HG02884 (cell line): ENCODE data around the gene IGF2.
"Not testable (repeated sequence)": the region's sequence is repeated elsewhere in the genome, so short reads cannot be mapped to it uniquely, and the experiment has no call there.

Experiments
- ATAC-seq: cut with Tn5 transposase; IDR thresholded peaks from one replicate; pipeline ENCODE4 v1.9.1; 2021; ENCODE audit warnings: mild to moderate bottlenecking, moderate library complexity; ENCODE audit not compliant: unreplicated experiment

Gene IGF2

GRCh38 chr11:2139123-2139521 is at the start of gene IGF2:
IGF2 (minus strand) TSS chr11:2139389; CDS start chr11:2135523, 3,866 bp downstream.
- ATAC-seq = no peak

DNA sequence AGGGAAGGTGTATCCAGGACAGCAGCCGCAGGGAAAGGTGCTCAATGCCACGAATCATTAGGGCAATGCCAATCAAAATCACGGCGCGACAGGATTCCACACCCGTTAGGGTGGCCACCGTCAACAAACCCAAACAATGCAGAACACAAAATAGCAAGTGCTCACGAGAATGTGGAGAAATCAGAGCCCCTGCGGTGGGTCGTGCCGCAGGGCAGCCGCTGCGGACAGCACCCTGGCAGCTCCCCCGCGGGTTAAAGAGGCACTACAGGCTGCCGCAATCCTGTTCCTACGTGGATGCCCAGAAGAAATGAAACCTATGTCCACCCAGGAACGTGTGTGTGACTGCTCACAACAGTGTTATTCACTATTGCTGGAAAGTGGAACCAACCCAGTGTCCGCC is 49.6 kb upstream of the IGF2 start:
- ATAC-seq = no peak

DNA sequence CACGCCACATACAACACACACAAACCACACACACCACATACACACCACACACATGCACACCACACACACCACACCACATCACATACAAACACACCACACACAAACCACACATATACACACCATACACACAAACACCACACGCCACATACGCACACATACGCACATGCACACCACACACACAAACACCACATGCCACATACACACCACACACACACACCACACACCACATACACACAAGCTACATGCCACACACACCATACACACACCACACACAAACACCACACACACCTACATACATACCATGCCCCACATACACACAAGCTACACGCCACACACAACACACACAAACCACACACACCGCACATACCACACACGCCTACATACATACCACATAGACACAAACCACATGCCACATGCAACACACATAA is 48.1 kb upstream of the IGF2 start:
- ATAC-seq = no peak

DNA sequence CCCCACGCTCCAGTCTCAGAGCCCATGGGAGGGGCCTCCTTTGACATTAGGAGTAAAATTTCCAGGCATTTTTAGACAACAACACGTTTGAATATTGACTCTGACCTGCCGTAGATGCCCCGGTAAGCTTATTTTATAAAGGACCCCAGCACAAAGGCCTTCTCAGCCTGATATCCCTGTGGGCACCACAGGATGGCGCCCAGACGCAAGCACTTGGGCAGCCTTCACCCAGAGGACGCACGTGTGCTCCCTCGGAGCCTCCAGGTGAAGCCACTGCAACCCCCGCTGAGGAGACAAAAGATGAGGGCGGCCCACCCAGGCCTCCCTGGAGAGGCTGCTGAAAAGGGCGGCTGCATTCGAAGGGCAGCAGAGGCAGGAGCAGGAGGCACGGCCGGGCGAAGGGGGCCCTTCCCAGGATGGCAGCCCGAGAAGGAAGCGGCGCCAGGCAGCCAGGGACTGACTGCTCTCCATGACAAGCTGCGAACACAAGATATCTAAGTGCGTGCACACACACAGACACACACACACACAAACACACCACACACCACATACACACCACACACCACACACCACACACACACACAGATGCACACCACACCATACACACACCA is 47.6 kb upstream of the IGF2 start:
- no peak for ATAC-seq

- no peak for ATAC-seq
These were observed 46.3 kb upstream of the IGF2 start for GRCh38 chr11:2185324-2186085.

GRCh38 chr11:2182692-2183474 is 43.7 kb upstream of the IGF2 start:
- no peak for ATAC-seq

GRCh38 chr11:2182075-2182474 is 42.9 kb upstream of the IGF2 start:
- no peak for ATAC-seq

DNA sequence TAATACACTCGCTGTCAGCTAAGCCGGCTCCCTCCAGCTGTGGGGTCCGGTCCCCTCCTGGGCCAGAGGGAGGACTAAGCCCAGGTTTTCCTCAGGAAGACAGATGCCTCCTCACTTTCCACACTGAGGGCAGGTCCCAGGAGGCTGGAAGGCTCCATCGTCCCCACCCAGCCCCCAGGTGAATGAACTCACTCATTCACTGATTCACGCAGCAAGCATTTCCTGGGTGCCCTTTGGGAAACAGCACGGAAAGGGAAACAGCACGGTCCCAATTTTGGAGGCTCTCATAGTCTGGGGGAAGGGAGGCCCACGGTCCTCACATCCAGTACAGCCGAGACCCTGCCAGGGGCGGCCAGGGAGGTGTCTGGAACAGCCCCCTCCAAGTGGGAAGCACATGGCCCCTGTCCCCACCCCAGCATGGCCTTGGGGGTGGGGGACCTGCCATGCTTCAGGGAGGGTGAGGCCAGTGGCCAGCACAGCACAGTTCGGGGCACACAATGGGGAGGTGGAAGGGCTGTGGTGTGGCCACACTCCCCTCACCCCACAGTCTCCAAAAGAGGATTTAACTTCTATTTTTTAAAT is 41.7 kb upstream of the IGF2 start:
- no peak for ATAC-seq

DNA sequence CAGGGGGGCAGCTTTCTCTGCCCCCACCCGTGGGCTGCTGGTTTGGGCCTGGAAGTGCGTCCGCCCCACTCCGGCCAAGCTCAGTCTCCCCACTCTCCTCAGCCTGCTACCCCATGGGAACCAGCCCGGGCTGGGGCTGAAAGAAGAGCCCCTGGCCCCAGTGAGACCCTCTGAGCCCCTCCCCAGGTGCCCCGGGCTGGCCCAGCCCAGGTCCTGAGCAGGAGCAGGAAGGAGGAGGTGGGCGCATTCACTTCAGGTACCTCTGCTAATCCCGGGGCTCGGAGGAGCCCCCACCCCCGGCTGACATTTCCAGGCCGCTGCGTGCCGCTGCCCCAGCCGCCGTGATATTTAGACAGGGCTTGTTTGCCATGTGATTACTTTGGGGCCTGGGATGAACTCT is 41.2 kb upstream of the IGF2 start:
- ATAC-seq = no peak

DNA sequence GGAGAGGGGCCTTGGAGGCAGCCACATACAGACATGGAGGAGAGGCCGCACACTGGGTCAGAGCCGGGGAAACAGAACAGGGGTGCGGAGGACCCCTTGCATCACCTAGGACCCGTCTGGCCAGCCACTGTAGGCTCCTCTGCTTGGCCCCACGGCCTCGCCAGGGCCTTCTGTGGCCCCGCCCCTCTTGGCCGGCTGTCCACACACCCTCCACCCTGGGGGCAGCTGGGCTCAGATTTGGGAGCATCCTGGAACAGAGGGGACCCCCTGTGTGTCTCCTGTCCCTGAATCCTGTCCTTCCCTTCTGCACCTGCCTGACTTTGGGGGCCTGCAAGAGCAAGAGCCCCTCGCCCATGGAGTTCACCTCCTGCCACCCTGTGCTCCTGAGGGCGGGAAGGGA is 40.3 kb upstream of the IGF2 start:
- ATAC-seq = no peak

DNA sequence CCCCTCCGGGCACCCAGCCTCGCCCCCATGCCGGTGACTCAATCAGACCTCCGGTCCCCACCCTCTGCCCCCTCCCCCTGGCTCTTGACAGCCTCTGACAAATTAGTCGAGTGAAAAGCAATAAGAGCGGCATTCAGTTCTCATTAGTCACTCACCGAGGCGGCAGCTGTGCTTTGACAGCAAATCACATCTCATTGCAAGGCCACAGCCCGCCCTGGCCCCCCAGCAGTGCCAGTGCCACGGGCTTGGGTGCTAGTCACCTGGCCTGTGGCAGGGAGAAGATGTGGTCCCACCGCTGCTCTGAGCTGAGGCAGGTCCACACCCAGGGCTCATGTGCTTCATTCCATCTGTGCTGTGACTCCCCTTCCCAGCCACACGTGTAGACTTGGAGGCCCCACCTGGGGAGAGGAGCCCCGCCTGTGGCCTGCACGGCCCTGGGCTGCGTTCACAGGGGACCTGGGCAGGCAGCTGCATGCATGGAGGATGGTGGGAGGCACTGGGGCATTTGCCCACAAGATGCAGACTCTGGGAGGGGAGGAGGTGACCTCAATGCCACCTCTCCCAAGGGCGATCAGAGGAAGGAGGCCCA is 39.8 kb upstream of the IGF2 start:
- no peak for ATAC-seq

GRCh38 chr11:2178055-2178773 is 39.0 kb upstream of the IGF2 start:
- not testable (repeated sequence) for ATAC-seq

GRCh38 chr11:2177076-2177475 is 37.9 kb upstream of the IGF2 start:
- no peak for ATAC-seq

GRCh38 chr11:2176389-2176900 is 37.3 kb upstream of the IGF2 start:
- ATAC-seq = no peak

DNA sequence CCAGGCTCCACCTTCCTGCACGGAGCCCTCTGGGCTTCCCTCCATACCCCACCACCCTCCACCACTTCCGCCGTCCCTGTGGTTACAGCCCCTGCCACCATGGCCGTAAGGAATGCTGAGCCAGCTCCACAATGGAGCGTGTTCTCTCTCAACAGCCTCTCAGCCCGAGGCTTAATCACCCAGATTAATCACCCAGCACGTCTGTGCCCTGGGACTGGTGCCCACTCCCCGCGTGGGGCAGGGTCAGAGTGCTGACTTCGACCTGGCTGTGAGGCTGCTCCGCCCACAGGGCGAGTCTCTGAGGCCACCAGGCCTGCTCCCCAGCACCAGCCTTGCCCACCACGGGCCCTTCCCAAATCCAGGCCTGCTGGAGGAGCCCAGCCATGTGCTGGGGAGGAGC is 36.5 kb upstream of the IGF2 start:
- ATAC-seq = no peak

DNA sequence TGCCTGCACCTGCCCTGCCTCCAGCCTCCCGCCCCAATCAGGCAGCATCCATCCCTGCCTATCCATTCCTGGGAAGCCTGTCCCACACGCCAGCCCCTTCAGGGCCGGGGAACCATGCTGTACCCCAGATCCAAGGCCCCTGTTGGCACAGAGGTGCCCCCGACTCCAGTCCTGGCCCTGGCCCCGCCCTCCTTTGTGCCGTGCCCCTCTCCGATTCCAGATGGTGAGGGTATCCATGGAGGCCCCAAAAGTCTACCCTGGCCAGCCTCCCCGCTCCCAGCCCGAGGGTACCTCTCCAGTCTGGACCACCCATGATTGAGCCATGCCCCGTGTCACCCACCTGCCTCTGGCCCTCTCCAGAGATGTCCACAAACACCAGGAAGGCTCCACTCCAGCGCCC is 35.2 kb upstream of the IGF2 start:
- no peak for ATAC-seq

GRCh38 chr11:2173761-2174160 is 34.6 kb upstream of the IGF2 start:
- no peak for ATAC-seq

DNA sequence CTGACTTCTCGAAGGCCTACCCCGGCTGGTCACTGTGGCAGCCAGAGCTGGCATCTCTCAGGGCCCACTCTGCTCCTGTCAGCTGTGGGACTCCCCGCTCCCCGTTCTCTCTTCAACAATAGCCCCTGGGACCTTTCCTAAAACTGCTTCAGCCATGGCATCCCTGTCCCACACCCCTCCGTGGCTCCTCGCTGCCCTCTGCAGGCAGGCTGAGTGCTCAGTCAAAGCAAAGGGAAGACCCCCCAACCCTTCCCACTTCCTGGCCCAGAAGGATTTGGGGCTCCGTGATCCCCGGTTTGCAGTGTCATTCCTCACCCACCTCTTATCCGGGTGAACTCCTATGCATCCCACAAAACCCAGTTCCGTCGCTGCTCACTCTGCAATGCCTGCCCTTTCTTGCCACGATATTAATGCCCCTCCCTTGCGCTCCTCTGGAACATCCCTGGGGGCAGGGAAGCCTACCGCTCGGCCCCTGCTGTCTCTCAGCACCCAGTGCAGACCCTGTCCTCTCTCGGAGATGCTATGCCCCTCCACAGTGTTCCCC is 34.0 kb upstream of the IGF2 start:
- no peak for ATAC-seq

DNA sequence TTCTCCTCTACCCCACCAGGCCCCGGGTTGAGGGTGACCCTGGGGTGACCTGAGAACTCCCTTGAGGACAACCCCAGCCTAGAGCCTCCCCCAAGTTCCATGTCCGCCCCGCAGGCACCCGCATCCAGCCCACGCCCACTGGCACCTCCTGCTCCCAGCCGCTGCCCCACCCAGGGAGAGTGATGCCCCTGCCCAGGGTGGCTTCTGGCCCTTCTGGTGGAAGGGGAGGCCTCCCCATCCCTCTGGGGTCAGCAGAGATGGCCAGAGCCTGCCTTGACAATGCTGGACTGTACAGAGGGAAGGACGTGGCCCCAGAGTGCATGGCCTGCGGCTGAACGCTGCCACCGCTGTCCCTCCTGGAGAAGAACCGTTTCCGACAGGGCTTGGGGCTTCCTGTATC is 33.5 kb upstream of the IGF2 start:
- ATAC-seq = no peak

- ATAC-seq = no peak
These were observed 32.4 kb upstream of the IGF2 start, which contains the start of gene TH for GRCh38 chr11:2171591-2172003. TH (minus strand) TSS chr11:2171815; CDS start chr11:2171786, 29 bp downstream.
